ENCODE measurements around the gene FGF16.
"Not testable (repeated sequence)": the region's sequence is repeated elsewhere in the genome, so short reads cannot be mapped to it uniquely, and the experiment has no call there.

FGF16 gene

GRCh38 chrX:77447653-77448569, 722 bp downstream of the FGF16 start:
- DNase-seq, result no peak

DNA sequence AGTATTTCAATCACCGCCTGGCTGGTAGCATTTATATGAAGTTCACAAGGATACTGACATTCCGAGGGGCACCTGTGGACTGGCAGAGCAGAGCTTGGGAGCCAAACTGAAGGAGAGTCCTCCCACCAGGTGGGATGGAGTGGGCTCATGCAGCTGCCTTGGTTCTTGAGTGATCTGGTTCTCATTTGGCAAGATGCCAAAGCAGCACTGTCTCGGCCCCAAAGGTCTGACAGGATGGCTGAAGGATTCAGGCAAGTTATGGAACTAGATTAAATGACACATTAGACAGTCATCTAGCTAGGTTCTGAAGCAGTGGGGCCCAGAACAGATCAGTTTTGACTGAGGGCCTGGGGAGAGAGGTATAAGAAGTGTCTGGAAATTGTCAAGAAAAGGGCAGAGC, 3.2 kb downstream of the FGF16 start:
- DNase-seq, result no peak

- no peak for DNase-seq
These were observed 3.8 kb downstream of the FGF16 start for GRCh38 chrX:77450996-77451395.

- DNase-seq, result no peak
These were observed 6.0 kb downstream of the FGF16 start for GRCh38 chrX:77453190-77453589.

DNA sequence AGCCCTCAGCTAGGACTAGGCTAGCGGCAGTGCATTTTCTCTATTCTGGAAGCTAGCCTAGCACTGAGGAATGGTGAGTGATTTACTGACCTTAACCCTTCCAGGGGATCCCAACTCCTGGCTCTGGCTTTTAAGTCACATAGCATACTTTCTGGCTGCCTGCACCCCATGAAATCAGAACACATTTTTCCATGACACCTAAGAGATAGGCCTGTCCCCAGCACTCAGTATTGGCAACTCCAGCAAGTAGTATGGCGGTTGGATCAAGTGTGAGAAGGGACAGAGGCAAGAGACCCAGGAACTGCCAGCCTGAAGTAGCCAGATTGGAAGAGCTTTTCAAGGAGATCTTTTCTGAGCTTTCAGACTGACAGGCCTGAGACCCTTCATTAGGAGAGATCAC, 8.2 kb downstream of the FGF16 start:
- no peak for DNase-seq

DNA sequence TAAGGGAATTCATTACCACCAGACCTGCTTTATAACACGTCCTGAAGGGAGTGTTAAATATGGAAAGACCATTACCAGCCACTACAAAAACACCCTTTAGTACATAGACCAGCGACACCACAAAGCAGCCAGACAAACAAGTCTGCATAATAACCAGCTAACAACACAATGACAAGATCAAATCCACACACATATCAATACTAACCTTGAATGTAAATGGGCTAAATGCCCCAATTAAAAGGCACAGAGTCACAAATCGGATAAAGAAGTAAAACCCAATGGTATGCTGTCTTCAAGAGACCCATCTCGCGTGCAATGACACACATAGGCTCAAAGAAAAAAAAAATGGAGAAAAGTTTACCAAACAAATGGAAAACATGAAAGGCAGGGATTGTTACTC, 36.9 kb downstream of the FGF16 start:
- no peak for DNase-seq

- no peak for DNase-seq
These were observed 46.7 kb downstream of the FGF16 start for GRCh38 chrX:77493677-77494553.

DNA sequence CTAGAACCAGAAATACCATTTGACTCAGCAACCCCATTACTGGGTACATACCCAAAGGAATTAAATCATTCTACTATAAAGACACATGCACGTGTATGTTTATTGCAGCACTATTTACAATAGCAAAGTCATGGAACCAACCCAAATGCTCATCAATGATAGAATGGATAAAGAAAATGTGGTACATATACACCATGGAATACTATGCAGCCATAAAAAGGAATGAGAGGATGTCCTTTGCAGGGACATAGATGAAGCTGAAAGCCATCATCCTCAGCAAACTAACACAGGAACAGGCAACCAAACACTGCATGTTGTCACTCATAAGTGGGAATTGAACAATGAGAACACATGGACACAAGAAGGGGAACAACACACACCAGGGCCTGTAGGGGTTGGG, 53.0 kb downstream of the FGF16 start:
- DNase-seq, result not testable (repeated sequence)

DNA sequence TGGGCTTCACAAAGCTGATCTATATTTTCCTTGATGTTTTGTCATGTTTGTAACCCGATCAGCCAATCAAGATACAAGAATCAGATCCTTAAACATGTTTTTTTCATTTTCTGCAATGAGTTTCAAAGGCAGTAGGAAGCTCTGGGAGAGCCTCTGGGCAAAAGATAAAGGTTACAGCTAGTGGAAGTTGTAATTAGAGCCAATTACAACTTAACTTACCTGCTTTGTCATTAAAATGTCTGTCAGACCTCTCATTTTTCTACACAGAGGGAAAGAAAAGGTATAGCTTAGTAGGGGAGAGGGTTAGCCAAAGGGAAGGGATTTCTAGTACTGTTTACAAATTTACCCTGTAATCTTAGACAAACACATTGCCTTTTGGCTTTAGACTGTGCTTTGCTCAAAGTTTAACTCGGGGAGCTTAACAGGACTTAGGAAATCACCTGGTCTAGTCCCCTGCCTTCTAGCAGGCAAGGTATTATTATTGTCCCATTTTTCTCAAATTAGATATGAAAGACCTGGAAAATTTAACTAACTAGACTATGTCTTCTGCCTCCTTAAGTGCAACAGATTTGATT, 55.8 kb downstream of the FGF16 start:
- no peak for DNase-seq

DNA sequence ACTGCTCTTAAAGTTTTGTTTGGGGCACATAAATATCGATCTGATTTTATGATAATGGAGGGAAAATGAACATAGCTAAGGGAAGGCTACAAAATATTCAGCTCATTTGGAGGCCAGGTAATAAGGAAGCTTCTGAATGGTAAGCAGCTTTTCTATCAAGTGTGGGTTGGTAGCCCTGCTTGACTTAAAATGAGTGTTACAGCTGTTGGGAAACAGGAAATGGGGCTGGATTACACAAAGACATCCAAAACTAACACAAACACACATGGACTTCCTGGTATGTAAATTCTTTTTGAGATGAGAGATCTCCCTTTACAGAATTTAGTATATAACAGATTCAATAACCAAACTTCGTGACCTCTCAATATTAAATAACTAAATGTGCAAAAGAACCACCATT, 58.0 kb downstream of the FGF16 start:
- no peak for DNase-seq

All from effector CD4-positive, alpha-beta T cell (primary cell).